Measurements from ENCODE around the gene HSFX2. TPM values are rescaled to one million over a fixed set of nuclear protein-coding genes. Genes with fewer than 3 reads are reported as not detected.

HSFX2 gene
- total RNA-seq, 1 experiment from 2014 or later, result not detected

Other genes with a start within 250 kb of the HSFX2 start
- 18.3 and 18.9 TPM in 2 replicates for gene IDS, start 90.0 kb downstream of the HSFX2 start, total RNA-seq (2014; rRNA removed; shearing (Covaris generic))
- gene EOLA1, start 54.3 kb downstream of the HSFX2 start, total RNA-seq (2014; rRNA removed; shearing (Covaris generic)), result 30.5 and 41.5 TPM in 2 replicates
- gene HSFX3, start 45.4 kb downstream of the HSFX2 start, total RNA-seq (2014; rRNA removed; shearing (Covaris generic)), result not detected in 2 replicates
- gene MAGEA9B, start 7.9 kb downstream of the HSFX2 start, total RNA-seq (2014; rRNA removed; shearing (Covaris generic)), result not detected in 2 replicates
- gene TMEM185A, start 36.5 kb upstream of the HSFX2 start, total RNA-seq (2014; rRNA removed; shearing (Covaris generic)), result 35.1 and 55.7 TPM in 2 replicates
- not detected in 2 replicates for gene MAGEA11, start 116.7 kb upstream of the HSFX2 start, total RNA-seq (2014; rRNA removed; shearing (Covaris generic))
- gene HSFX1, start 178.8 kb upstream of the HSFX2 start, total RNA-seq (2014; rRNA removed; shearing (Covaris generic)), result 0.69 and 1.5 TPM in 2 replicates
- gene MAGEA9, start 186.6 kb upstream of the HSFX2 start, total RNA-seq (2014; rRNA removed; shearing (Covaris generic)), result not detected in 2 replicates

All from SJSA1 (cell line).